Measurements from ENCODE around the gene CACUL1. TPM values are rescaled to one million over a fixed set of nuclear protein-coding genes. Genes with fewer than 3 reads are reported as not detected.

Gene CACUL1
- total RNA-seq, result 24.3 and 25.1 TPM in 2 replicates

DNA sequence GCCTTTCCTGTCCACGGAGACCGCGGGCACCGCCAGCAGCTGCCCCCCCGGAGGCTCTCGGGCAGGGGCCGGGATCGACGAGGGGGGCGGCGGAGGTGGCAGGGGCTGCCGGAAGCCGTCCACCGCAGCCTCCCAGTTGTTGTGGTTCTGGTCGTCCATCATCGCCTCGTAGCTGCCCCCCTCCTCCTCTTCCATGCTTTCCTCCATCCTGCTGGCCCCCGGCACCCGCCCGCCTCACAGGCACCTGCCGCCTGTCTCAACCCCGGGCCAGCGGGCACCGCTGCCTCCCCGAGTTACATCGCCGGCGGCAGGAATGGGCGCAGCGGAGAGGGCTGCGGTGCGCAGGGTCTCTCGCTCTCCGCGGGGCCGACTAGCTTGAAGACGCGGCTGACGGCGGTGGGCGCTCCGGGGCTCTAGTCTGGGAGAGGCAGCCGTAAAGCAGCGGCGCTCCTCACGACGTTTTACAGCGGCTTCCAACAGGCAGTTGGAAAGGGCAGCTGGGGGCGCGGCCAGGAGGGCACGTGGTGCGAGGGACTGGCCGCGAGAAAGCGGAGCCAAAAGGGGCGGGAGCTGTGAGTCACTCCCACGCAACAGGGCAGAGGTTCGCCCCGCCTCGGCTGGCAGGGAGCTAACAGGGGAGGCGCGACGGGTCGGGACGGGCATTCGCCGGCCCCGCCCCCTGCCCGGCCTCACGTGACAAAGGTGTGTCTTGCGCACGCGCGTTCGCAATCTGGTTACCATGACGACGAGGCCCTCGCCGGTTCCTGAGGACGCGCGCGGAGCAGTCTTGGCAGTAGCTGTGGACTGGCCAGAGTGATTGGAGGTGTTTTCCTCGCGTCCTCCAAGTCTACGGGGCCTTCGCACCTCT lies at the start of gene CACUL1:
Gene CACUL1, minus strand, starts transcription at position 415 of the 868 bp plus-strand sequence. Its CDS starts 208 bp downstream, at position 207.

Other genes starting within 250 kb of the CACUL1 start
- gene PRLHR, start 159.3 kb downstream of the CACUL1 start, total RNA-seq, result 0.12 TPM in 1 of 2 replicates, not detected in the other

All from uterine smooth muscle cell (primary cell).